BJ (cell line): ENCODE data around the gene CAP2. TPM values are rescaled to one million over a fixed set of nuclear protein-coding genes. Genes with fewer than 3 reads are reported as not detected.

Experiments
- CTCF ChIA-PET: fragments of 350-600 bp; formaldehyde crosslinking; extraction: SDS; loops from one replicate; lab custom pipeline; 2021; ENCODE audit warnings: antibody characterized with exemption, inconsistent platforms; lab: Yijun Ruan, JAX
- POLR2A ChIA-PET: fragments of 300-600 bp; sonication (Branson Sonifier 250); formaldehyde crosslinking; extraction: SDS; loops from one replicate; lab custom pipeline; 2021; ENCODE audit warnings: antibody characterized with exemption; lab: Charles Lee
- DNase-seq: peaks from one replicate; pipeline ENCODE4 v3.0.0-alpha.2; 2011; ENCODE audit warnings: low read depth
- H3K27me3 ChIP-seq: 2 replicates; pipeline ENCODE4 v1.6.0; 2011; ENCODE audit warnings: low read length; ENCODE audit not compliant: control insufficient read depth, insufficient read depth
- H3K36me3 ChIP-seq: 2 replicates; pipeline ENCODE4 v1.5.1; 2011; ENCODE audit warnings: low read length; ENCODE audit not compliant: control insufficient read depth, insufficient read depth
- H3K4me3 ChIP-seq: 2 replicates; pipeline ENCODE4 v1.5.1; 2011; ENCODE audit warnings: low read depth, mild to moderate bottlenecking, control low read depth, low read length
- polyA plus RNA-seq: library from polyadenylated mRNA; depleted of rRNA; stranded (reverse); fragments of >200 nt; gene quantifications from 2 replicates; pipeline ENCODE4 v1.2.3, GENCODE V29; 2011
- TF ChIP-seq, protein P1 (sequence below): IDR thresholded peaks from 2 replicates; pipeline ENCODE4 v1.5.1; 2011; ENCODE audit warnings: low read depth, mild to moderate bottlenecking, control low read depth, inconsistent platforms, low read length, moderate library complexity; ENCODE audit not compliant: insufficient read depth

Gene CAP2
- polyA plus RNA-seq, 1 experiment, result 84.4 TPM

DNA sequence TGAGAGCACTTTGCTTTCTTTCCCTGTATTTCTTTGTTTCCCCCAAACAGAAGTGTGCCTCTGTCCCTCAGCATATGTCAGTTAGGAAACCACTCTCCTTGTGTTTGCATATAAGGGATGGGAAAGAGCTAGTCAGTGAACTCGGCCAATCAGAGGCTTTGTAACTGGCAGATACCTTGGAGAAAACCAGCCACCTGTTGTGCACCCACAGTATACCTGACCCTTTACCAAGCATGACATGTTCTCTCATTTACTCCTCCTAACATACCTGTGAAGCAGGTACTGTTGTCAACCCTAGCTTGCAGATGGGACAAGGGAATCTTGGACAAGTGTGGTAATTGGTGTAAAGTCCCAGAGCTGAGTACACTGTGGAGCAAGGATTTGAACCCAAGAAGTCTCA is 110.6 kb downstream of the CAP2 start:
- no peak for DNase-seq
- ChIA-PET POLR2A (no interaction called here), CTCF (interaction anchor here (0.9 to 5.8 kb wide), 4 partner anchors 8 to 30 kb away, joined by 3 to 31 read pairs (median 3); no protein-coding TSS in a partner anchor)
- H3K36me3 ChIP-seq, result no peaks in the 10 kb centered on the region
- H3K4me3 ChIP-seq, result no peak overlapping the region
- no peaks in the 10 kb centered on the region for H3K27me3 ChIP-seq
- TF ChIP-seq, protein P1, sequence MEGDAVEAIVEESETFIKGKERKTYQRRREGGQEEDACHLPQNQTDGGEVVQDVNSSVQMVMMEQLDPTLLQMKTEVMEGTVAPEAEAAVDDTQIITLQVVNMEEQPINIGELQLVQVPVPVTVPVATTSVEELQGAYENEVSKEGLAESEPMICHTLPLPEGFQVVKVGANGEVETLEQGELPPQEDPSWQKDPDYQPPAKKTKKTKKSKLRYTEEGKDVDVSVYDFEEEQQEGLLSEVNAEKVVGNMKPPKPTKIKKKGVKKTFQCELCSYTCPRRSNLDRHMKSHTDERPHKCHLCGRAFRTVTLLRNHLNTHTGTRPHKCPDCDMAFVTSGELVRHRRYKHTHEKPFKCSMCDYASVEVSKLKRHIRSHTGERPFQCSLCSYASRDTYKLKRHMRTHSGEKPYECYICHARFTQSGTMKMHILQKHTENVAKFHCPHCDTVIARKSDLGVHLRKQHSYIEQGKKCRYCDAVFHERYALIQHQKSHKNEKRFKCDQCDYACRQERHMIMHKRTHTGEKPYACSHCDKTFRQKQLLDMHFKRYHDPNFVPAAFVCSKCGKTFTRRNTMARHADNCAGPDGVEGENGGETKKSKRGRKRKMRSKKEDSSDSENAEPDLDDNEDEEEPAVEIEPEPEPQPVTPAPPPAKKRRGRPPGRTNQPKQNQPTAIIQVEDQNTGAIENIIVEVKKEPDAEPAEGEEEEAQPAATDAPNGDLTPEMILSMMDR, result no peak

DNA sequence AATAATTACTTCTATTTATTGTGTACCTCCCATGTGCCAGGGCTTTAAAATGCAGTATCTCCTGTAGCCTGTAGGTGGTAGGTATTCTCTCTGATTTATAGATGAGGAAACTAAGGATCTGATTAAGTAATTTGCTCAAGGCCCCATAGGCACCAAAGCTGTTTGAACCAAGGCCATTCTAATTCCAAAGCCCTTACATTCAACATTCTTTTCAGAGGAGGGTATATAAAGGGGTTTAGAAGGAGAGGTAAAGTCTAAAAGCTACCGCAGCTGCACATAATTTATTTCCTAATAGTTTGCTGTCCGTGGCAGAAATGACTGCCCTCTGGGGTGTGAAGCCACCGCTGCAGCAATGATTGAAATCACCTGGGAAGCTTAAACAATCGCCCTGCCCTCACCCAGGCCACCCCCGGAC is 111.7 kb downstream of the CAP2 start:
- TF ChIP-seq, protein P1, result peak; percentile 38
- no peak for DNase-seq
- ChIA-PET POLR2A (interaction anchor here (0.6 to 0.7 kb wide), 2 partner anchors 19 to 221 kb away, joined by 3 read pairs; no protein-coding TSS in a partner anchor), CTCF (interaction anchor here (0.6 to 5.8 kb wide), 9 partner anchors 9 to 334 kb away, joined by 3 to 31 read pairs (median 3); partner anchors contain the start of gene RBM24)
- H3K27me3 ChIP-seq, result no peaks in the 10 kb centered on the region
- H3K36me3 ChIP-seq, result no peaks in the 10 kb centered on the region
- no peak overlapping the region for H3K4me3 ChIP-seq

DNA sequence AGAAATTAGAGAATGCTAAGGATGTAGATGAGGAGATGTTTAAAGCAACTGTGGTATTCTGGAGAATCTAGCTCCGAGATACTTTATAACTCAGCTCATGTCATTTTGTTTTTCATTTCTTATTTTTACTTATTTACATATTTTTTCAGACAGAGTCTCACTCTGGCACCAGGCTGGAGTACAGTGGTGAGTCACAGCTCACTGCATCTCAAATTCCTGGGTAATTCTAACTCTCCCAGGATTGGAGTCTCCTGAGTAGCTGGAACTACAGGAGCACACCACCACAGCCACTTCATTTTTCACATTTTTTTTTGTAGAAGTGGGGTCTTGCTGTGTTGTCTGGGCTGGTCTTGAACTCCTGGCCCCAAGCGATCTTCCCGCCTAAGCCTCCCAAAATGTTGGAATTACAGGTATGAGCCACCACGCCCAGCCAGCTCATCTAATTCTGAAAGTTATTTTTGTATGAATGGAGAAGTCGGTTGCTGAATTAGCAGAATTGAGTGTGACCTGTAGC is 112.4 kb downstream of the CAP2 start:
- no peaks in the 10 kb centered on the region; the same call in 1 of the 2 replicates for H3K36me3 ChIP-seq
- POLR2A ChIA-PET, result interaction anchor here (0.6 to 0.7 kb wide), 3 partner anchors 20 to 473 kb away, joined by 3 read pairs; no protein-coding TSS in a partner anchor
- H3K27me3 ChIP-seq, result no peaks in the 10 kb centered on the region
- CTCF ChIA-PET, result interaction anchor here (0.6 to 5.8 kb wide), 8 partner anchors 9 to 225 kb away, joined by 3 to 31 read pairs (median 4); partner anchors contain the start of gene RBM24
- DNase-seq, result no peak
- no peak overlapping the region for H3K4me3 ChIP-seq
- TF ChIP-seq, protein P1, result no peak

DNA sequence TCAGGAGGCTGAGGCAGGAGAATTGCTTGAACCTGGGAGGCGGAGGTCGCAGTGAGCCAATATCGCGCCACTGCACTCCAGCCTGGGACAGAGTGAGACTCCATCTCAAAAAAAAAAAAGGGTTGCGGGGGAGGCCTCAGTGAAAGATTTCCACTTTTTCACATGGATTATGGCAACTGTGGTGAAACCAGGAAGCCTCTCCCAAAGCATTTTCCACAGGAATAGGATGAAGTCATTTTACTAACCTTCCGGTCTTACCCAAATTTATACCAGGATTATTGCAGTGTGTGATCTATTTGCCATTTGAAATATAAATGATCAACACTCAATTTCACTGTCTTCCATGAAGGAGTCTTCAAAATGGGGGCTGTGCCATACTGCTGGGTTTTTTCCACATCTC is 113.1 kb downstream of the CAP2 start:
- ChIA-PET POLR2A (no interaction called here), CTCF (interaction anchor here (5.8 kb wide), 1 partner anchor 15 kb away, joined by 31 read pairs; no protein-coding TSS in a partner anchor)
- TF ChIP-seq, protein P1, result no peak
- DNase-seq, result no peak
- Histone ChIP-seq H3K4me3 (no peak overlapping the region), H3K27me3 (no peaks in the 10 kb centered on the region), H3K36me3 (no peaks in the 10 kb centered on the region; the same call in 1 of the 2 replicates)

DNA sequence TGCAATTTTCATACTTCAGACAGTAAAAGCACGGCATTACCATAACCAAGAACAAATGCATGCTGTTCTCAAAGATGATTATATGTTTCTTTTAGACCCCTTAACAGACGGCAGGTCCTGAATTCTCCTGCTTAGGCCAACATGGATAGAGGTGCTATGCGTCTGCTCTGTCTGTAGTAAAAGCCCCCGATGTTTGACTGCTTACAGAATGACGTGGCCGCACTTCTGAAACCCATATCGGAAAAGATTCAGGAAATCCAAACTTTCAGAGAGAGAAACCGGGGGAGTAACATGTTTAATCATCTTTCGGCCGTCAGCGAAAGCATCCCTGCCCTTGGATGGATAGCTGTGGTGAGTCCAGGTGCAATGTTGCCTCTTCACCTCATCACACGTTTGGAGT is 113.6 kb downstream of the CAP2 start:
- Histone ChIP-seq H3K27me3 (no peaks in the 10 kb centered on the region), H3K36me3 (no peaks in the 10 kb centered on the region; the same call in 1 of the 2 replicates), H3K4me3 (no peak overlapping the region)
- POLR2A ChIA-PET, result no interaction called here
- CTCF ChIA-PET, result no interaction called here
- TF ChIP-seq, protein P1, result no peak
- DNase-seq, result no peak
